Kidney (tissue), 14 donors: ENCODE results near the gene RASD1. TPM values are rescaled to one million over a fixed set of nuclear protein-coding genes. Genes with fewer than 3 reads are reported as not detected.

Source experiments
- DNase-seq, 5 donors: peaks; one replicate each; pipeline ENCODE4 v3.0.0-alpha.2; 2013 to 2020
- FAIRE-seq: peaks from 2 replicates; lab custom pipeline; 2012; peaks lifted over from hg19 to GRCh38; lab: Jason Lieb, UNC
- H3K27ac ChIP-seq, 2 donors: one replicate each; pipeline ENCODE4 v1.7.0; 2013; ENCODE audit warnings: low read depth in 2 of 2, low read length in 2 of 2, inconsistent platforms in 1 of 2
- H3K27me3 ChIP-seq: one replicate; pipeline ENCODE4 v1.7.1; 2013; ENCODE audit warnings: low read length, inconsistent platforms; ENCODE audit not compliant: control insufficient read depth, insufficient read depth
- H3K36me3 ChIP-seq, 3 donors: one replicate each; pipeline versions ENCODE4 v1.7.0 to v1.7.1; 2013; ENCODE audit warnings: low read length in 3 of 3, control low read depth in 1 of 3, inconsistent platforms in 1 of 3; ENCODE audit not compliant: insufficient read depth in 3 of 3, control insufficient read depth in 2 of 3
- H3K4me1 ChIP-seq, 3 donors: one replicate each; pipeline versions ENCODE4 v1.7.0 to v1.7.1; 2013; ENCODE audit warnings: low read length in 3 of 3, inconsistent platforms in 1 of 3, low read depth in 1 of 3; ENCODE audit not compliant: control insufficient read depth in 2 of 3, insufficient read depth in 2 of 3
- H3K4me3 ChIP-seq, 3 donors: one replicate each; pipeline versions ENCODE4 v1.7.0 to v1.8.1; 2013; ENCODE audit warnings: low read length in 3 of 3, control low read depth in 1 of 3, inconsistent platforms in 1 of 3
- H3K9ac ChIP-seq, 3 donors: one replicate each; pipeline versions ENCODE4 v1.7.0 to v1.7.1; 2013; ENCODE audit warnings: low read length in 3 of 3, control low read depth in 1 of 3, inconsistent platforms in 1 of 3
- H3K9me3 ChIP-seq, 3 donors: one replicate each; pipeline versions ENCODE4 v1.7.0 to v1.7.1; 2013; ENCODE audit warnings: low read length in 3 of 3, control low read depth in 1 of 3, inconsistent platforms in 1 of 3; ENCODE audit not compliant: control insufficient read depth in 2 of 3, insufficient read depth in 1 of 3
- CTCF ChIP-seq: IDR thresholded peaks from 3 replicates; pipeline ENCODE4 v1.5.1; 2012; ENCODE audit warnings: mild to moderate bottlenecking, moderate library complexity, borderline replicate concordance; ENCODE audit not compliant: insufficient read depth; ENCODE audit errors: extremely low read depth
- intact Hi-C: fragments of 100-400 bp; cut with DNase I; formaldehyde crosslinking; loops from one replicate; pipeline ENCODE4 v1.11.1; 2022
- polyA plus RNA-seq: library from polyadenylated mRNA; stranded (reverse); fragments of 350-450 nt; fragmentation: Illumina TruSeq; extraction: RNeasy Lipid Tissue Mini Kit (QIAGEN cat#74804); gene quantifications from one replicate; pipeline ENCODE4 v1.2.3, GENCODE V29; 2014; ENCODE audit warnings: low read depth, low replicate concordance; ENCODE audit not compliant: insufficient read depth
- total RNA-seq: library from RNA; stranded (reverse); fragmentation: NEBNext Ultra II Directional; extraction: Animal tissue kit (Norgen Biotek cat#: 25700); gene quantifications from one replicate; pipeline ENCODE4 v1.2.1, GENCODE V29; 2021
- donor health status: control.
- donor health status: control.
- donor health status: control.
- donor health status: control.
- donor health status: control.
- donor health status: DM: yes; HTN: yes; CAD: no.
- donor health status: Normal renal cell carcinoma (clear cell type).

Gene RASD1
- total and polyA plus RNA-seq, 2 donors from 2014 or later: 103 to 147 TPM

DNA sequence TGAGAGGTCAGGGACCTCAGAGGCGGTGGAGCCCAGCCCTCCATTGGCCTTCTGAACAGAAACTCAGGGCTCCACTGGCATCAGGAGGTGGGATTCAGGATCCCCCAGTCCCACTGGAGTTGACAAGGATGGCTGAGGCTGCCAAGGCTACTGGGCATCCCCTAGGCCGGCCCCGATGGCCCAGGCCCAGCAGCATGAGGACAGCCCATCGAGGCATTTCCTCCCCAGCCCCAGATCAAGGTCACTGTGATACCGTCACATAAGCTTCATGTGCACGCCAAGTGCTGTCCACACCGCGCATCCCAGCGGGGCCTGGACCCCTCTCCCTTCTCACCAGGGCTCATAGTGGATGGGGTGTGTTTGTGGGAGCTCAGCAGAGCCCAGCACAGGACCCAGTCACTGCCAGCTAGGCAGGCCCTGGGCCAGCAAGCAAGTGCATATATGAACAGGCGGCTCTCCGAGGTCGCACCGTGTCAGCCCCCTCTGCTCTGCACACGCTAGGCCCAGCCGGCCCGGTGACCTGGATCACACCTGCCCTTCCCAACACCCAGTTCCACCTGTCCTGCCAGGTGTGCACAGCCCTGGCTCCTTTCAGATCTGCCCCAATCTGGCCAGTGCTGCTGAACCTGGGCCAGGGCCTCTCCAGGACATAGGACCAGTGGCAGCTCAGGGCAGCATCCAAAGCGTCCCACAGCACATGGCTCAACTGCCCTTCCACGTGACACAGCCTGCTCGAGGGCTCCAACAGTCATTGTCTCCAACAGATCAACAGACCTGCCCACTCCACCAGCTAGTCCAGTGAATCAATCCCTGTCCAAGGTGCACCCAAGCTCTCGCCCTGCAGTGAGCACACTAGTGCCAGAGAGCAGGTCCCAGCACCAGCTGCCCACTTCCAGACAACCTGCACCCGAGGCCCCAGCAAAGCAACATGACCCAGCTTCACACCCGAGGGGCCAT, 32.8 kb upstream of the RASD1 start:
- Histone ChIP-seq H3K9me3 (no peaks in the 10 kb centered on the region), H3K27me3 (no peaks in the 10 kb centered on the region), H3K4me1 (peaks cover 0 to 4% (median 0%) of the 10 kb centered on the region in 3 donors), H3K36me3 (no peaks in the 10 kb centered on the region), H3K9ac (no peak overlapping the region), H3K27ac (no peak overlapping the region), H3K4me3 (no peak overlapping the region)
- no peak for TF ChIP-seq CTCF
- no peak for DNase-seq
- FAIRE-seq: no peak
- intact Hi-C loops: no loop called here

- no peak for TF ChIP-seq CTCF
- DNase-seq (no peak), FAIRE-seq (no peak)
- H3K4me1 ChIP-seq: peaks cover 0 to 4% (median 0%) of the 10 kb centered on the region in 3 donors
- no peaks in the 10 kb centered on the region for H3K9me3 ChIP-seq
- intact Hi-C loops: no loop called here
- H3K36me3 ChIP-seq: no peaks in the 10 kb centered on the region
- H3K27me3 ChIP-seq: no peaks in the 10 kb centered on the region
- H3K27ac ChIP-seq: no peak overlapping the region
- H3K4me3 ChIP-seq: no peak overlapping the region
- no peak overlapping the region for H3K9ac ChIP-seq
Measured at GRCh38 chr17:17527956-17528500, 31.8 kb upstream of the RASD1 start.

DNA sequence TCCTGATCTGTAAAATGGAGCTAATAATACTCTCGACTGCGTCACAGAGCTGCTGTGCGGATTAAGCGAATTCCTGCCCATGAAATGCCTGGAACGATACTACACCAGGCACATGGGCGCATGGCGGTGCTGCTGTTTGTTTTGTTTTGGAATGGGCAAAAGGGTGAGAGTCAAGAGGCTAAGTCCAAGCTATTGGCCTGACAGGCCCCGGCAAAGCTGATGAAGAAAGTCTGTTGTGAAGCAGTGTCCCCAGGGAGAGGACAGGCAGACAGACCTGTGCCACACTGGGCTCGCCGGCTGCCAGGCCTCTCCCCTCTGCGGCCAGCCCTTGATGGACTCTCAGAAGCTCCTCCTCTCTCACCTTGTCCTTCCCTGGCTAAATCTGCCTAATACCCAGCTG, 31.3 kb upstream of the RASD1 start:
- intact Hi-C loops: no loop called here
- H3K36me3 ChIP-seq: no peaks in the 10 kb centered on the region
- no peak overlapping the region for H3K27ac ChIP-seq
- TF ChIP-seq CTCF: no peak
- H3K27me3 ChIP-seq: no peaks in the 10 kb centered on the region
- no peak for DNase-seq
- H3K9me3 ChIP-seq: no peaks in the 10 kb centered on the region
- peaks cover 0 to 4% (median 0%) of the 10 kb centered on the region in 3 donors for H3K4me1 ChIP-seq
- no peak overlapping the region for H3K4me3 ChIP-seq
- no peak overlapping the region for H3K9ac ChIP-seq
- FAIRE-seq: no peak
